ENCODE results near the gene ARHGEF11. TPM values are rescaled to one million over a fixed set of nuclear protein-coding genes. Genes with fewer than 3 reads are reported as not detected.

Gene ARHGEF11
- total RNA-seq, 1 experiment from 2014 or later: 25.3 TPM

GRCh38 chr1:156957634-156958033 lies 87.9 kb downstream of the ARHGEF11 start:
- TF ChIP-seq CTCF (conservative IDR thresholded peaks at IDR 0.05; ENCODE audit: low read depth, low read length) (no peak), EZH2 (IDR thresholded peaks at IDR 0.05; ENCODE audit: borderline replicate concordance, low read depth, low read length, poor library complexity, severe bottlenecking) (no peak)
- CTCF ChIA-PET: no interaction called here
- intact Hi-C loops (cut with micrococcal nuclease; ENCODE audit: unreplicated experiment): no loop called here
- Histone ChIP-seq H3K36me3 (ENCODE audit: insufficient read depth, low read length, poor library complexity, severe bottlenecking) (peaks cover 27% of the 10 kb centered on the region), H3K4me1 (ENCODE audit: insufficient read depth, low read length, poor library complexity, severe bottlenecking) (no peaks in the 10 kb centered on the region), H3K4me3 (ENCODE audit: low read depth, low read length, poor library complexity, severe bottlenecking) (no peak overlapping the region), H3K27me3 (replicated peaks; ENCODE audit: insufficient read depth, low read depth, low read length, poor library complexity) (no peaks in the 10 kb centered on the region), H3K9me3 (ENCODE audit: low read depth, low read length, poor library complexity, severe bottlenecking) (no peaks in the 10 kb centered on the region), H3K27ac (ENCODE audit: low read depth, low read length, poor library complexity, severe bottlenecking) (no peak overlapping the region)
- DNase-seq (ENCODE audit: low spot score): no peak
- BruUV-seq (replicated peaks): no TSS peak
- POLR2A ChIA-PET (ENCODE audit: low non-redundant PET): no interaction called here

GRCh38 chr1:156956333-156956732 lies 89.2 kb downstream of the ARHGEF11 start:
- Histone ChIP-seq H3K9me3 (ENCODE audit: low read depth, low read length, poor library complexity, severe bottlenecking) (no peaks in the 10 kb centered on the region), H3K4me1 (ENCODE audit: insufficient read depth, low read length, poor library complexity, severe bottlenecking) (no peaks in the 10 kb centered on the region), H3K27ac (ENCODE audit: low read depth, low read length, poor library complexity, severe bottlenecking) (no peak overlapping the region), H3K4me3 (ENCODE audit: low read depth, low read length, poor library complexity, severe bottlenecking) (no peak overlapping the region), H3K27me3 (replicated peaks; ENCODE audit: insufficient read depth, low read depth, low read length, poor library complexity) (no peaks in the 10 kb centered on the region), H3K36me3 (ENCODE audit: insufficient read depth, low read length, poor library complexity, severe bottlenecking) (peaks cover 23% of the 10 kb centered on the region)
- ChIA-PET POLR2A (ENCODE audit: low non-redundant PET) (no interaction called here), CTCF (interaction anchor here (0.6 kb wide), 1 partner anchor 255 kb away, joined by 4 read pairs; no protein-coding TSS in a partner anchor)
- intact Hi-C loops (cut with micrococcal nuclease; ENCODE audit: unreplicated experiment): no loop called here
- BruUV-seq (replicated peaks): no TSS peak
- TF ChIP-seq CTCF (conservative IDR thresholded peaks at IDR 0.05; ENCODE audit: low read depth, low read length) (no peak), EZH2 (IDR thresholded peaks at IDR 0.05; ENCODE audit: borderline replicate concordance, low read depth, low read length, poor library complexity, severe bottlenecking) (no peak)
- no peak for DNase-seq (ENCODE audit: low spot score)

GRCh38 chr1:156953571-156953970 lies 92.0 kb downstream of the ARHGEF11 start:
- no peak for DNase-seq (ENCODE audit: low spot score)
- ChIA-PET CTCF (no interaction called here), POLR2A (ENCODE audit: low non-redundant PET) (no interaction called here)
- H3K9me3 ChIP-seq (ENCODE audit: low read depth, low read length, poor library complexity, severe bottlenecking): no peaks in the 10 kb centered on the region
- no peaks in the 10 kb centered on the region for H3K4me1 ChIP-seq (ENCODE audit: insufficient read depth, low read length, poor library complexity, severe bottlenecking)
- no peak overlapping the region for H3K27ac ChIP-seq (ENCODE audit: low read depth, low read length, poor library complexity, severe bottlenecking)
- intact Hi-C loops (cut with micrococcal nuclease; ENCODE audit: unreplicated experiment): no loop called here
- H3K4me3 ChIP-seq (ENCODE audit: low read depth, low read length, poor library complexity, severe bottlenecking): no peak overlapping the region
- H3K36me3 ChIP-seq (ENCODE audit: insufficient read depth, low read length, poor library complexity, severe bottlenecking): peaks cover 18% of the 10 kb centered on the region
- H3K27me3 ChIP-seq (replicated peaks; ENCODE audit: insufficient read depth, low read depth, low read length, poor library complexity): no peaks in the 10 kb centered on the region
- TF ChIP-seq EZH2 (IDR thresholded peaks at IDR 0.05; ENCODE audit: borderline replicate concordance, low read depth, low read length, poor library complexity, severe bottlenecking): no peak
- no peak for TF ChIP-seq CTCF (conservative IDR thresholded peaks at IDR 0.05; ENCODE audit: low read depth, low read length)
- BruUV-seq (replicated peaks): no TSS peak
